NCI-H446 (cell line): ENCODE measurements around the gene RPL11.
"Not testable (repeated sequence)": the region's sequence is repeated elsewhere in the genome, so short reads cannot be mapped to it uniquely, and the experiment has no call there.

Experiments
- DNase-seq, 2 experiments: peaks; one replicate each; lab custom pipeline; 2025; lab: John Stamatoyannopoulos, UW

The RPL11 gene

GRCh38 chr1:23691499-23692307 is at the start of gene RPL11:
Gene RPL11, plus strand, starts transcription at chr1:23691806. Its CDS starts 18 bp downstream, at chr1:23691824.
- peak; percentile 94 to 99 for DNase-seq

- DNase-seq = no peak
These were observed 47.7 kb upstream of the RPL11 start for GRCh38 chr1:23643736-23644554.

- DNase-seq = peak in 1 of 2 experiments; percentile 42
These were observed 47.1 kb upstream of the RPL11 start for GRCh38 chr1:23644555-23644866.

GRCh38 chr1:23645338-23645737 is 46.3 kb upstream of the RPL11 start:
- DNase-seq = no peak

- no peak for DNase-seq
These were observed 45.5 kb upstream of the RPL11 start for GRCh38 chr1:23646091-23646490.

- DNase-seq = no peak
These were observed 45.1 kb upstream of the RPL11 start for GRCh38 chr1:23646541-23646940.

- no peak for DNase-seq
These were observed 43.0 kb upstream of the RPL11 start for GRCh38 chr1:23648576-23648975.

- DNase-seq = not testable (repeated sequence)
These were observed 42.4 kb upstream of the RPL11 start for GRCh38 chr1:23649157-23649556.

GRCh38 chr1:23650344-23650990 is 41.1 kb upstream of the RPL11 start:
- no peak for DNase-seq

GRCh38 chr1:23651069-23651808 is 40.4 kb upstream of the RPL11 start:
- DNase-seq = no peak

- DNase-seq = peak in 1 of 2 experiments; percentile 32
These were observed 33.8 kb upstream of the RPL11 start for GRCh38 chr1:23657659-23658275.

- no peak for DNase-seq
These were observed 30.9 kb upstream of the RPL11 start for GRCh38 chr1:23660671-23661070.

- no peak for DNase-seq
These were observed 29.7 kb upstream of the RPL11 start for GRCh38 chr1:23661887-23662286.

GRCh38 chr1:23664837-23665795 is 26.5 kb upstream of the RPL11 start:
- DNase-seq = no peak

- no peak for DNase-seq
These were observed 24.2 kb upstream of the RPL11 start for GRCh38 chr1:23667411-23667810.

- no peak for DNase-seq
These were observed 20.9 kb upstream of the RPL11 start for GRCh38 chr1:23670709-23671108.

- peak in 1 of 2 experiments; percentile 32 for DNase-seq
These were observed 18.4 kb upstream of the RPL11 start for GRCh38 chr1:23673086-23673813.

- DNase-seq = no peak
These were observed 11.8 kb upstream of the RPL11 start for GRCh38 chr1:23679815-23680214.

GRCh38 chr1:23682946-23683345 is 8.7 kb upstream of the RPL11 start:
- no peak for DNase-seq

- no peak for DNase-seq
These were observed 7.2 kb upstream of the RPL11 start for GRCh38 chr1:23684415-23684814.
